HG03139 (cell line): ENCODE data around the gene FSIP1.

ENCODE experiments used
- ATAC-seq: cut with Tn5 transposase; IDR thresholded peaks from one replicate; pipeline ENCODE4 v1.9.1; 2021; ENCODE audit not compliant: unreplicated experiment

FSIP1 gene

DNA sequence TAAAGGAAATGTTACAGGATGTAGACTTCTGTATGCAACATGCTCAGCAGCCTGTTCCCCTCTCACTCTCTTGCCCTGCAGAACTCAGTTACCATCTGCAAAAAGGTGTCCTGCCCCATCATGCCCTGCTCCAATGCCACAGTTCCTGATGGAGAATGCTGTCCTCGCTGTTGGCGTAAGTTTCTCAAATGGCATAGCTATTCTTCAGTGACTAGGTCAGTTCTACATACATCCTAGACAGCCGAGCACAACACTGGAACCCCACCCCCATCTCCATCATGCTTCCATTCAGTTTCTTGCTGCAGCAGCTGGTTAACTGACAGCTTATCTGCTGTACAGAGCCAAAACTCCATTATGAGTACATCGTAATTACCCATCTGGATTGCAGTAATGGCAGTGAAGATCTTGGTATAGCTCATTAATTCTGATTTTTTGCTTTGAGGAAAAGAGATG lies 197.2 kb downstream of the FSIP1 start:
- ATAC-seq, result no peak

DNA sequence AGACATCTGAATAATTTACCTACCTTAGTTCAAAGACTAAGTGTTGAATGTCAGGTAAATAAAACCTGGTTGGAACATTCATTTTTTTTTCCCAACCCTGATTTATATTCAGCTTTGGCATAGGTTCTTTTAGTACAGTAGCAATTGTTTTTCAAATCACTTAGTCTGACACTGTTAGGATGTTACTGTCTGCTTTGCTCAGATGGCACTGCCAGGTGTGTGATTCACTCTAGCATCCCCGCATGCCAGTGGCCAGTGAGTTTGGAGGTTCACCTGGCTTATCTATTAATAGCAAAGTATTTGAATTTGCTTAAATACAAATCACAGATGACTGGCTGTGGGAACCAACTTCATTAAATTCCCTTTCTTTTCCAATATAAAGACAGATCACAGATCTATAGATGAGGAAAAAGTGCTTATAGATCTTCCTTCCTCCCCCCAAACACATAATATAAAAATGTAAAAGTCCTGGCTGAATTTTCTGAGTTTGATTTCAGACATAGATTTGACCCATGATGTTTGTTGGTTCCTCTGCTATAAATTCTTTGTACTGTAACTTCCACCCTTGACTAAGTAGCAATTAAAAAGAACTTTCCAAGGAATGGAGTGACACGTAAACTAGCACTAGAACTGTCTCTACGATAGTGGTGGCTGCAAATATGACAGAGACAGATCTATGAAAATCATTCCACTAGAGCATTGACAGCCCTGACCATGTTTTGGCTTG lies 197.8 kb downstream of the FSIP1 start:
- ATAC-seq, result no peak

DNA sequence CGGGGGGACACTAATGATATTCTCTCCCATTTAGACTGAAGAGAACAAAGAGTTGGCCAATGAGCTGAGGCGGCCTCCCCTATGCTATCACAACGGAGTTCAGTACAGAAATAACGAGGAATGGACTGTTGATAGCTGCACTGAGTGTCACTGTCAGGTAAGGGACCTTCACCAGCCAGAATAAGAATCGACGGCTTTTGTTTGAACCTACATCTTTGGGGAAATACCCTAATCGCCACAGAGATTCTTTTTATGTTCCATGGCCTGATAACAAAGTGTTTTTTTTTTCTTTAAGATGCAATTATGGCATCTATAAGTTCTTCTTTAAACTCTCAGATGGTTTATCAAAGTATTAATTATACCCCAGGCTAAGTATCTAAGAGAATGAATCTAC lies 198.4 kb downstream of the FSIP1 start:
- no peak for ATAC-seq

DNA sequence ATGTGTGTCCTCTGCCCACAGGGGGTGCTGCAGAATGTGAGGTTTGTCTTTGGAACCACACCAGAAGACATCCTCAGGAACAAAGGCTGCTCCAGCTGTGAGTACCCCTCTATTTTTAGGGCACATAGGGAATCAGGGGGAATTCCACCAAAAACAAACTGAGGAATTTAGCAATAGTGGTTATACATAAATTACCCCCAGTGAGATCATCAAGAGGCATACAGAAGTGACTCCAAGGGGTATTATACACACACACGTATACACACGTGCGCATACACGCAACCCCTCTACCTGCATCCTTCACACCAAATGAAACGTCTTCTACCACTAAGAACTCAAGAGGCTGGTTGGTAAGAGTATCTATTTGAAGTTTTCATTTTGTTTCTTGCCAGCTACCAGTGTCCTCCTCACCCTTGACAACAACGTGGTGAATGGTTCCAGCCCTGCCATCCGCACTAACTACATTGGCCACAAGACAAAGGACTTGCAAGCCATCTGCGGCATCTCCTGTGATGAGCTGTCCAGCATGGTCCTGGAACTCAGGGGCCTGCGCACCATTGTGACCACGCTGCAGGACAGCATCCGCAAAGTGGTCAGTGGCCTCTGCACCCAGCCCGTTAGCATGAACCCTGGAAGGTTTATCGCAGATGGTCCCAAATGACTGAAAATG lies 198.9 kb downstream of the FSIP1 start:
- no peak for ATAC-seq

DNA sequence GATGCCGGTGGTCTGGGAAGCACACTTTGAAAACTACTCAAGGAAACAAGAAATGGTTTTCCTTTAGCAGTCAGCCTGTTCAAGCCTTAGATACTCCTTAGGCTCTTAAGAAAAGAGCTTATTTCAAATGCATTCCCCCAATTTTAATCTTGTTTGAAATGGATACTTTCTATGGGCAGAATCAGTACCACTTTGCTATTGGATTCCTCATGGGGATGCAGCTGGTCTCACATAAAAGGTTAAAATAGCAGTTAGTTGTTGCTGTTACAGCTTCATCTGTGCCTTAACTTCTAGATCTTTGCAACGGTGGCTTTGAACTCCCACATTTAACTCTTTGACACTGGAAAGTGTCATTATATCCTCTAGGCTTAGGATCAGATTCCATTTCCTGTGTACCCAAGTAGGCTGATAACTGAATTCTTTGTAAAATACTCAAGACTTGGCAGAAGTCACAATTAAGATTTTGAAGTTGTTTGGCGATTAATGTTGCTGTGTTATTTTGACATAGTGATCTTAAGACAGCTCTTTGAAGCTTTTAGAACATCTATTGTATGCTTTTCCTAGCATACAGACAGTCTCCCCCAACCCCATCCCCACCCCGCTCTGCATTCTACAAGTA lies 199.6 kb downstream of the FSIP1 start:
- ATAC-seq, result no peak

DNA sequence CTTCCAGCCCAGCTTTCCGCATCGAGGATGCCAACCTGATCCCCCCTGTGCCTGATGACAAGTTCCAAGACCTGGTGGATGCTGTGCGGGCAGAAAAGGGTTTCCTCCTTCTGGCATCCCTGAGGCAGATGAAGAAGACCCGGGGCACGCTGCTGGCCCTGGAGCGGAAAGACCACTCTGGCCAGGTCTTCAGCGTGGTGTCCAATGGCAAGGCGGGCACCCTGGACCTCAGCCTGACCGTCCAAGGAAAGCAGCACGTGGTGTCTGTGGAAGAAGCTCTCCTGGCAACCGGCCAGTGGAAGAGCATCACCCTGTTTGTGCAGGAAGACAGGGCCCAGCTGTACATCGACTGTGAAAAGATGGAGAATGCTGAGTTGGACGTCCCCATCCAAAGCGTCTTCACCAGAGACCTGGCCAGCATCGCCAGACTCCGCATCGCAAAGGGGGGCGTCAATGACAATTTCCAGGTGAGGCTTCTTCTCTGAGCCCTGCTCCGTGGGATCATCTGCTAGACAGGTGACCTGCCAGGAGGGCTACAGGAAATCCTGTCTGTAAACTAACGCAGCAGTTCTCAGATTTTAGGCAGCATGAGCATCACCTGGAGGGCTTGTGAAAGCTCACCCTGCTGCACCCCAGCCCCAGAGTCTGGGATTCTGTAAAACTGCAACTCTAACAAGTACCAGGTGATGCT lies 200.2 kb downstream of the FSIP1 start:
- ATAC-seq, result no peak

DNA sequence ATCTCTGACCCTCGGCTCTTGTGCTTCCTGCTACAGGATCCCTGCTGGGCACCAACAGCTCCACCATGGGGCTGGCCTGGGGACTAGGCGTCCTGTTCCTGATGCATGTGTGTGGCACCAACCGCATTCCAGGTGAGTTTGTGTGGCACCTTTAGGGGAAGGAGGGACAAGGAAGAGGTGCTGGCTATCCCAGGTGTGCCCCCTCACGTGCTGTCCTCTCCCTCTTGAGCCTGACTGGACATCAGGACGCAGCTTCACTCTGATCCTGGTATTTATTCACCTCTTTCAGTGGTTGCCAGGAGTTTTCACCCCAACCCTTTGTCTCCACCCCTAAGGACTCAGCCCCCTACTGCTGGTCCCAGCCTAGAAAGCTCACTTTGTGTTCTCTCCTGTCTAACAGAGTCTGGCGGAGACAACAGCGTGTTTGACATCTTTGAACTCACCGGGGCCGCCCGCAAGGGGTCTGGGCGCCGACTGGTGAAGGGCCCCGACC lies 200.8 kb downstream of the FSIP1 start:
- ATAC-seq, result no peak

DNA sequence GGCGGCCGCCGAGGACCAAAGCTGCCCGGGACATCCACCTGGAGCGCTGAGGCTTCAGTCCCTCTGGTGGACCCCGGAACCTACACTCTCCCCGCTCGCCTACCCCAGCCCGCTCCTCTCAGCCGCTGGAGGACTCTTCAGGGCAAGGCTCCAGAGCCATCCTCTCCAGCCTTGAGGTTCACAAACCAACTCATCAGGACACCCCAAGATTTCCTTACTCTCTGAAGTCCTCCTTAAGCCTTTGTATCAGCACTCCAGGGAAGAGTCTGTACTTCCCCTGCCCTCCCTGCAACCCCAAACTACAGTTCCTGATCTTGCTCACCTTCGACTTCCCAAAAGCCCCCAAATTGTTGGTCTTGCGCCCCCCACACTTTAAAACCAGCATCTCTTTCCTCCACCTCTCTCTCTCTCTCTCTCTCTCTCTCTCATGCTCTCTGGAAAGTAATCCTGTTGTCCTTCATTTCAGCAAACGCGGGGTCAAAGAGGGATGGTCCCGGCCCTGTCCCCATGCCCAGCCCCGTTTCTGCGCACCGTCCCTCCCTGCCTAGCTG lies 201.3 kb downstream of the FSIP1 start:
- ATAC-seq, result no peak

DNA sequence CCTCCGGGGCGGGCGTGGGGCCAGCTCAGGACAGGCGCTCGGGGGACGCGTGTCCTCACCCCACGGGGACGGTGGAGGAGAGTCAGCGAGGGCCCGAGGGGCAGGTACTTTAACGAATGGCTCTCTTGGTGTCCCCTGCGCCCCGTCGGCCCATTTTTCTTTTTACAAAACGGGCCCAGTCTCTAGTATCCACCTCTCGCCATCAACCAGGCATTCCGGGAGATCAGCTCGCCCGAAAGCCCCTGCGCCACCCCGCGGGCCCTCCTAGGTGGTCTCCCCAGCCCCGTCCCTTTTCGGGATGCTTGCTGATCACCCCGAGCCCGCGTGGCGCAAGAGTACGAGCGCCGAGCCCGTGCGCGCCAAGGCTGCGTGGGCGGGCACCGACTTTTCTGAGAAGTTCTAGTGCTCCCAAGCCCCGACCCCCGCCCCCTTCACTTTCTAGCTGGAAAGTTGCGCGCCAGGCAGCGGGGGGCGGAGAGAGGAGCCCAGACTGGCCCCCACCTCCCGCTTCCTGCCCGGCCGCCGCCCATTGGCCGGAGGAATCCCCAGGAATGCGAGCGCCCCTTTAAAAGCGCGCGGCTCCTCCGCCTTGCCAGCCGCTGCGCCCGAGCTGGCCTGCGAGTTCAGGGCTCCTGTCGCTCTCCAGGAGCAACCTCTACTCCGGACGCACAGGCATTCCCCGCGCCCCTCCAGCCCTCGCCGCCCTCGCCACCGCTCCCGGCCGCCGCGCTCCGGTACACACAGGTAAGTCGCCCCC lies 202.0 kb downstream of the FSIP1 start, which contains the start of gene THBS1:
TSS of gene THBS1 (plus strand) at position 595 of the 757 bp plus-strand sequence. CDS start 779 bp downstream, outside the sequence.
- peak; percentile 25 for ATAC-seq

DNA sequence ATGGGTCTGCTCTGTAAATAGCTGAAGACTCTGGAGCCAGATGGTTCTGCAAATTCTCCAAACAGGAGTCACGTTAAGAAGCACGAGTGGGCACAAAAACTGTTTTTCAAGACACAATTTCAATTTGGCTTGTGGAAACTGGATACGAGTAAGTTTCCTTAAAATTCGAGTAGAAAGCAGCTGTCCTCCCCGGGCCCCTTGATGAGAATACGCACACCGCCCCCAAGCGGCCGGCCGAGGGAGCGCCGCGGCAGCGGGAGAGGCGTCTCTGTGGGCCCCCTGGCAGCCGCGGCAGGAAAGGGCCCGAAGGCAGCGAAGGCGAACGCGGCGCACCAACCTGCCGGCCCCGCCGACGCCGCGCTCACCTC lies 202.5 kb downstream of the FSIP1 start:
- peak; percentile 73 for ATAC-seq

DNA sequence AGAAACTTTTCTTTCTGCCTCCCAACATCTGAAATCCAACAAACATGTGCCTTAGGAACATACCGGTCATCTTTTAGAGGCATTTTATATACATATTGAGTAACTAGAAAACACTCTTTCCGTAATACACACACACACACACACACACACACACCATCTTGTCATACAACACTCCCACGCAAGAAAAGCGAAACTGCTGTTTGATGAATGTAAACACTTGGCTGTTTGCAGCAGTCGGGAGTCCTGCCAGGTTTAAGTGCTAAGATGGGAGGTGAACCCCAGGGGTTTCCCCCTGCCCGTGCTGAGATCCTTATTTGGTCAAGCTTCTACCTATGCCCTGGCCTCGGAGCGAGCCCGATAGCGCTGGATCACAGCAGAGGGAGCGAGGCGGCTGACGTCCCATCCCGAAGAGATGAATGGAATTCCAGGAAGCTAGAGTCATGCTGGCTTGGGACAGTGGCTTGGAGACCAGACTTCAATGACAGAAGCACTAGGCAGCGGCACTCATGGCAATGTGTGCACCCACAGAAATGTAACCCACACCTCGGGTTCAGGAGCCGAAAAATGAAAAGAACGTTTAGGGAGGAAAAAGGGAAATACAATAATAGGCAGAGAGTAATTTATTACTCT lies 203.0 kb downstream of the FSIP1 start:
- ATAC-seq, result no peak

DNA sequence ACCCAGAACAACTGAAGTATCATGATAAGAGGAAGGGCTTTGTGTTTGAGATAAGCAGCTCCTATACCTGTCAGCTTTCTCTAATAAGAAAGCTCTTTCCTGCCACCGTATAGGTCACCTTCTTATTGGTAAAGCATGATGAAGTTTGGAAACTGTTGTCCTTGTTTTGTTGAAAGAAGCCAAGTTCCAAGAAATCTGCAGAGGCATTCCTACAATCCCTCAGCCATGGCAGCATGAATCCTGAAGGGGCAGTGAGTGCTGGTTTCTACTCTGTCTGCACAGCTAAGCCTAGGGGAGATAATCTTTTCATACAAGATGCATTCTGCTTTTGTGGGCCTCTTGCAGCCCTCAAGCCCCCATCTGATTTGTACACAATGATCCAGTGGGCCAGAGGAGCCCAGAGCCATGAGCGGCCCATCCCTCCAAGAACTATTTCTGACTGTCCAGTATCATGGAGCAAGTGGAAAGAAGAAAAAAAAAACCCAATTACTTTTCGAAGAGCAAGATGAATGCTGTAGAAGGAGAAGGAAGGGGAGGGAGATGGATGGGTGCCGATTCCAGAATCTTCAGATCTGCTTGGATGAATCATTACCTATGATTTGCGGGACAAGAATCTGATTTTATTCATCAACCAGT lies 203.7 kb downstream of the FSIP1 start:
- ATAC-seq, result no peak

DNA sequence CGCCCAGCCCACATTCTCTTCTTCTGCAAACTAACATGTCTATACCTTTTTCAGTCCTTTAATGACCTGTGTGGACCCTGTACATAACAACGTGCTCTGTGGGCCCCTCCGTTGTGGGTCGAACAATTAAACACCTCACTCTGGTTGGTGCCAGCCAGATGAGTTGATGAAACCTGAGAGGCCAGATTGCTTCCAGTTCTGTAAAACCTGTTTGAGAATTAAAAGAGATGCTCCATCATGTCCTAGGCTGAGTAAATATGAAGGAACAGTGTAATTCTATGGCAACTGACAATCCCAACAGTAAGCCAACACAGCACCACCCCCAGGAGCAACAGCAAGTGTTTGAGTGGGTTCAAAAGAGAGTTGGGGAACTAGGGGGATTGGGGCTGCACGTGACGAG lies 207.5 kb downstream of the FSIP1 start:
- ATAC-seq, result no peak

DNA sequence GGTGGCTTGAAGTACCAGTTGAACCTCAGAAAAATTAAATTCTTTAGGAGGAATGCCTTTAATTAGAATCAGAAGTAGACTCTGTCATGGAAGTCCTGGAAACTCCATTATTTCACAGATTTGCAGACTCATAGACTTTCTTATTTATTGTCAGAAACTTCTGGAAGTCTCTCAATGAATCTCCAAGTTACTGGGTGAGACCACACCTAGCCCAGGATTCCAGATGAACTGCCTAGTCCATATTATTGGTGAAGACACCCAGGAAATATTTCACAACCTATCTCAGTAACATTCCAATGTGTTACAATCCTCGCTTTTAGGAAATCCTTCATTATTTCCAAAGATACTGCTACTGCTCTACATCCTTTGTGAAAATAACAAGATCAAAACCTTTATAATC lies 208.2 kb downstream of the FSIP1 start:
- ATAC-seq, result no peak

DNA sequence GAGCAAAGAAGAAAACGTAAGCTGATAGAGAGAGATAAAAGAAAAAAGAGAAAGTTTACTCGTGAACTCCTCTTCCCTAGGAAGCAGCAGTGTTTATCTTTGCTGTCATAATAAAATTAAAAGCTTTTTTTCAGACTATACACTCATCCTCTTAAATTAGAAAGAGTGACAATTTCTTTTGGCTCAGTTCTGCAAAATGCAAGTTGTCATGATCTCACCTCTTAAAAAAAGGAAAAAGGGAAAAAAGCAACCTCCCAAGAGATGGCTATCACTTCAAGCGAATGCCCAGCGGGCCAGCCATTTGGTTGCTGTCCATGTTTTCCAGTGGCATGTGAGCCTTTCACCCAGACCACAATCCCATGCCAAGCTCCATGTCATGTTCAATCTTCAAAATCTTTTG lies 208.8 kb downstream of the FSIP1 start:
- ATAC-seq, result no peak

DNA sequence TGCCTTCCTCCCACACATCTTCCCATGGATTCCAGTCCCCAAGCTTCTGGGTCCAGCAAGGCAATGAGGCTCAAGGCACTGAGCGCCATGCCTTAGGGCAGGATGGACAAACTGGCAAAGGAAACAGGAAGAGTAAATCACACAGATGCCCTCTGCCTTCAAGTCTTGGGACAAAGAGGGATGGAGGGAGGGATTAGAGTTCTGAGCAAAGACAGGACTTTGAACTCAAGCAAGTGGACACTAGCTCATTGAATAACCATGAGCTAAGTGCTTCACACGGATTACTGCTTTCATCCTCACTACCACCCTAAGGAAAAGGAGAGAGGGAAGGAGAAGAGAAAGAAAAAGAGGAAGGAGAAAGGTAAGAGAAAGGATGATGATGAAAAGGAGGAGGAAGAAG lies 209.4 kb downstream of the FSIP1 start:
- ATAC-seq, result no peak

DNA sequence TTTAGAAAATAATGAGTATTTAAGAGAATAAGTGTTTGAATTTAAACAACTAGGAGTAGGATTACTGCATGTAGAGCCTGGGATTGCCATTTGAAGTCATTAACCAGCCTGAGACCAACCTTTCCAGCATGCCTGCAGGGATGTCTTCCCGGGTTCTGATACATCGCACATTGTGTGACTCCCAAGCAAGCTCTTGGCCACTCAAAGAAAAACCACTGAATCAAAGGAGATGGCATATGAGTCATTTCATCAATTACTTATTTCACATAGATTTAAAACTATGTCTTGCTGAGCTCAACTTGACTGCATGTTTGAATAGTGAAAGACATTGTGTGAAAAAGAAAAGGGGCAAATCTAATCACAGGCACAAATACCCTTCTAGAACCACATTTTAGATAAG lies 216.8 kb downstream of the FSIP1 start:
- ATAC-seq, result no peak

DNA sequence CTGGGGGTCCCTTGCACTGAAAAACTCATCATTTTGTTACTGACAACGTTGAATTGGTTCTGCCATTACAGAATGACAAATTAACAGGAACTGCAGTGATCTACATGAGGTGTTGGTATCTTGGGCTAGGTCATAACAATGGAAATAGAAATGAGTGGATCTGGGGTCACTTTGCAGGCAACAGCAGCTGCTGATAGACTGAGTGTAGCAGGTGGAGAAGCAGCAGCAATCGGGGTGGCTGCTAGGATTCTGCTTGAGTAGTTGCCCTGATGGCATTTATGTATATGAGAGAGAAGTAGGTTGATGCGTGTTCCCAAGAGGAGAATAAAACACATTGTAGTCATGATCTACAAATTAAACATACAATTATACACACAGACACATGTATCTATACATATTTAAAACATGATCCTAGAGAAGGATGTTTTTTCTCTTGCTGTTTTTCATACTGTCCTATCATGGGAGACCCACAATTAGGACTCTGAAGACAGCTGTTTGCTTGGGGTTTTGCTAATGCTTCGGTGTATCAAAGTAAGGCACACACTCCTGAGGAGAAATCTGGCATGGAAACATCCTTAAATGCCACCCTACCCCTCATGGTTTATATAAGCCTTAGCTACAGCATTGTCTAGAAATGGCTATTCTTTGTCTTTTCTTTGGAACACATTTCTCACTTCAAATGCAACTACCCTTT lies 217.5 kb downstream of the FSIP1 start:
- no peak for ATAC-seq

DNA sequence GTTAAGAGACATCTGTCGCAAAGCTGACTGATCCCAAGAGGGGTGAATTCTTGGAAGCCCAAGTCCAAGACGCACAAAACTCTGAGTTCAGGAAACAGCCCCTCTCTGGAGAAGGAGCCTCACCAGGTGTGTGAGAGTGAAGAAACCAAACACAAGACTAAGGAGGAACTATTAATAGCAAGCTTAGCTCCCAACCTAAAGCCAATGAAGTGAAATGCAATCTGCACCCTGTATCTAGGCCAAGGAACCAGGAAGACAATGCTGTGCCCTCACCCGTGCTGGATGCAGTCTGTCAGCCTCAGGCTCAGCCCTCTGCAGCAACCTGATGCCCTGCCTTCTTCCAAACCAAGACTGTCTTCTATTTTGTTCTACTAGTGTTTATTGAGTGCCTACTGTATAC lies 224.2 kb downstream of the FSIP1 start:
- ATAC-seq, result no peak
